BJ (cell line): ENCODE data around the gene OLFML1. TPM values are rescaled to one million over a fixed set of nuclear protein-coding genes. Genes with fewer than 3 reads are reported as not detected.

Source experiments
- CTCF ChIA-PET: fragments of 350-600 bp; formaldehyde crosslinking; extraction: SDS; loops from one replicate; lab custom pipeline; 2021; ENCODE audit warnings: antibody characterized with exemption, inconsistent platforms; lab: Yijun Ruan, JAX
- POLR2A ChIA-PET: fragments of 300-600 bp; sonication (Branson Sonifier 250); formaldehyde crosslinking; extraction: SDS; loops from one replicate; lab custom pipeline; 2021; ENCODE audit warnings: antibody characterized with exemption; lab: Charles Lee
- DNase-seq: peaks from one replicate; pipeline ENCODE4 v3.0.0-alpha.2; 2011; ENCODE audit warnings: low read depth
- H3K27me3 ChIP-seq: 2 replicates; pipeline ENCODE4 v1.6.0; 2011; ENCODE audit warnings: low read length; ENCODE audit not compliant: control insufficient read depth, insufficient read depth
- H3K36me3 ChIP-seq: 2 replicates; pipeline ENCODE4 v1.5.1; 2011; ENCODE audit warnings: low read length; ENCODE audit not compliant: control insufficient read depth, insufficient read depth
- H3K4me3 ChIP-seq: 2 replicates; pipeline ENCODE4 v1.5.1; 2011; ENCODE audit warnings: low read depth, mild to moderate bottlenecking, control low read depth, low read length
- polyA plus RNA-seq: library from polyadenylated mRNA; depleted of rRNA; stranded (reverse); fragments of >200 nt; gene quantifications from 2 replicates; pipeline ENCODE4 v1.2.3, GENCODE V29; 2011; rRNA removed
- TF ChIP-seq, protein P1 (sequence below): IDR thresholded peaks from 2 replicates; pipeline ENCODE4 v1.5.1; 2011; ENCODE audit warnings: low read depth, mild to moderate bottlenecking, control low read depth, inconsistent platforms, low read length, moderate library complexity; ENCODE audit not compliant: insufficient read depth

Gene OLFML1
- polyA plus RNA-seq, 1 experiment: 1.1 TPM

DNA sequence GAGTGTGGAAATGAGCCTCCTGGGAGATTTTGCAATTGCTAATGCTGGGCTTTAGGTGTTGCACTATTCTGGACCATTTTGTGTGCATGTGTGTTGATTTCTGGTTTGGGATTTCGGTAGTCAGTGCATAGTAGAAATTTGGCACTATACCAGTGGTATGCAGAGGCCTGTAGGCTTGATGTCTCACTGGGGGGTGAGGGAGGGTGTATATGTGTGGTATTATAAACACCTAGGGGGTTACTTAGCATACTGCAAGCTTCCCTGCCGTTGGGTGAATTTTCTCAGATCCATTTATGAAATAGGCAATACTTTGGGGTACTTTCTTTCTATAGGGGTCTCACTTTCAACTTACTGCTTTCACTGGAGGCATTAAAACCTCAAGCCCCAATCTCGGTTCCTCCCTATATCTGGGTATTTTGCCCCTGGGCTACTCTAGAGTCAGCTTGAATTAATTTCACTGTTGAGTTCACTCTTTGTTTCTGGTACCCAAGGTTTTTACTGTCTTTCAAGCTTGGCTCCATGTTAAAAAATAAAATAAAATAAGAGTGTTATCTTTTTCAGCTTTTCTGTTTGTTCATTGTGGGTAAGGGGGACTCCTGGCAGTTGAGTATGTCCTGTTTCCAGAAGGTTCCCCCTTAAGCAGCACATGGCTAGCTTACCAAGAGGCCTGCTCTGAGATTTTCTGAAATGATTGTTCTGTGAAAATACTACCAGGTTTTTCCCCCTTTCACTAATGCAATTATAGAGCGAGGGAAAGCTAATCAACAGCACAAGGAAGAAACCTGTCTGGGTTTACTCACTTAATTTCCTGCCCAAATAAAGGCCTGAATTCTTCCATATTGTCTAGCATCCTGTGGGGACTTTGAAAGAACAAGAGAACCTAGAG lies 74.3 kb downstream of the OLFML1 start:
- no peak for DNase-seq
- TF ChIP-seq, protein P1, sequence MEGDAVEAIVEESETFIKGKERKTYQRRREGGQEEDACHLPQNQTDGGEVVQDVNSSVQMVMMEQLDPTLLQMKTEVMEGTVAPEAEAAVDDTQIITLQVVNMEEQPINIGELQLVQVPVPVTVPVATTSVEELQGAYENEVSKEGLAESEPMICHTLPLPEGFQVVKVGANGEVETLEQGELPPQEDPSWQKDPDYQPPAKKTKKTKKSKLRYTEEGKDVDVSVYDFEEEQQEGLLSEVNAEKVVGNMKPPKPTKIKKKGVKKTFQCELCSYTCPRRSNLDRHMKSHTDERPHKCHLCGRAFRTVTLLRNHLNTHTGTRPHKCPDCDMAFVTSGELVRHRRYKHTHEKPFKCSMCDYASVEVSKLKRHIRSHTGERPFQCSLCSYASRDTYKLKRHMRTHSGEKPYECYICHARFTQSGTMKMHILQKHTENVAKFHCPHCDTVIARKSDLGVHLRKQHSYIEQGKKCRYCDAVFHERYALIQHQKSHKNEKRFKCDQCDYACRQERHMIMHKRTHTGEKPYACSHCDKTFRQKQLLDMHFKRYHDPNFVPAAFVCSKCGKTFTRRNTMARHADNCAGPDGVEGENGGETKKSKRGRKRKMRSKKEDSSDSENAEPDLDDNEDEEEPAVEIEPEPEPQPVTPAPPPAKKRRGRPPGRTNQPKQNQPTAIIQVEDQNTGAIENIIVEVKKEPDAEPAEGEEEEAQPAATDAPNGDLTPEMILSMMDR: no peak
- H3K27me3 ChIP-seq: no peaks in the 10 kb centered on the region
- ChIA-PET CTCF (interaction anchor here (0.6 to 2.0 kb wide), 7 partner anchors 12 to 994 kb away, joined by 3 to 7 read pairs (median 3); partner anchors contain the start of gene PPFIBP2), POLR2A (no interaction called here)
- H3K36me3 ChIP-seq: no peaks in the 10 kb centered on the region
- H3K4me3 ChIP-seq: no peak overlapping the region

Other genes starting within 250 kb of the OLFML1 start
- gene SYT9, start 233.6 kb upstream of the OLFML1 start, polyA plus RNA-seq: not detected in 2 replicates
- gene PPFIBP2, start 28.5 kb downstream of the OLFML1 start, polyA plus RNA-seq: 20.6 and 29.9 TPM in 2 replicates
- gene CYB5R2, start 188.0 kb downstream of the OLFML1 start, polyA plus RNA-seq: 48.9 and 49.6 TPM in 2 replicates
- 2.8 and 3.7 TPM in 2 replicates for gene OVCH2, start 221.0 kb downstream of the OLFML1 start, polyA plus RNA-seq